ENCODE measurements around the gene B3GNT8.

Gene B3GNT8

DNA sequence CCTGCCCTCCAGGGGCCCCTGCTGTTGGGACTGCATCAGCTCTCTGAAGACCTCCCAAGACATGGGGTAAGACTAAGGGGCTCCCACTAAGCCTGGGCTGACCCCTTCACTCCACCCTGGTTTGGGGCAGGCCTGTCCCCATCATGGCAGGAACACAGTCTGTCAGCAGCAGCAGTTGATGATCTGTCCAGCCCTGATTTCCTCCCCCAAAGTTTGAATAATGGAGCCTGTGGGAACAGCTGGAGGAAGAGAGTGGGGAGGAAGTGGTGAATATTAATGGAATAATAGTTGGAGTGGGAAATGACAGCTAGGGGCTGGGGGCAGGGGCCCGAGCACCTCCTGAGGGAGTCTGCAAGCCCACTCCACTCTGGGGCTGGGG is 1.3 kb upstream of the B3GNT8 start:
- H3K27ac ChIP-seq (ENCODE audit: low read length) = no peak overlapping the region

GRCh38 chr19:41427647-41428480 is 690 bp upstream of the B3GNT8 start:
- Histone ChIP-seq H3K4me2 (ENCODE audit: low read length) (no peak overlapping the region), H2AFZ (ENCODE audit: low read depth, low read length) (no peak overlapping the region), H4K20me1 (ENCODE audit: insufficient read depth, low read length) (no peaks in the 10 kb centered on the region), H3K27me3 (ENCODE audit: low read depth, low read length) (no peaks in the 10 kb centered on the region), H3K4me1 (ENCODE audit: low read length) (no peaks in the 10 kb centered on the region), H3K4me3 (ENCODE audit: low read length) (no peak overlapping the region), H3K9me3 (ENCODE audit: insufficient read depth, low read length) (no peaks in the 10 kb centered on the region), H3K9ac (ENCODE audit: low read length) (no peak overlapping the region), H3K27ac (ENCODE audit: low read length) (no peak overlapping the region), H3K79me2 (ENCODE audit: low read length) (no peaks in the 10 kb centered on the region), H3K36me3 (replicated peaks; ENCODE audit: low read depth, low read length) (peaks cover 17% of the 10 kb centered on the region)
- no peak for TF ChIP-seq CTCF (IDR thresholded peaks at IDR 0.05; ENCODE audit: low read depth, low read length)
- TF ChIP-seq EZH2phosphoT487 (IDR thresholded peaks at IDR 0.05; ENCODE audit: low read depth) = no peak

More for the DNA sequence above, 1.3 kb upstream of the B3GNT8 start:
- no peak overlapping the region for H3K4me2 ChIP-seq (ENCODE audit: low read length)
- peaks cover 23% of the 10 kb centered on the region for H3K36me3 ChIP-seq (replicated peaks; ENCODE audit: low read depth, low read length)
- no peak overlapping the region for H3K9ac ChIP-seq (ENCODE audit: low read length)
- no peaks in the 10 kb centered on the region for H3K27me3 ChIP-seq (ENCODE audit: low read depth, low read length)
- TF ChIP-seq EZH2phosphoT487 (IDR thresholded peaks at IDR 0.05; ENCODE audit: low read depth) (no peak), CTCF (IDR thresholded peaks at IDR 0.05; ENCODE audit: low read depth, low read length) (no peak)
- no peaks in the 10 kb centered on the region for H3K4me1 ChIP-seq (ENCODE audit: low read length)
- H4K20me1 ChIP-seq (ENCODE audit: insufficient read depth, low read length) = no peaks in the 10 kb centered on the region
- H2AFZ ChIP-seq (ENCODE audit: low read depth, low read length) = no peak overlapping the region
- H3K9me3 ChIP-seq (ENCODE audit: insufficient read depth, low read length) = no peaks in the 10 kb centered on the region
- no peak overlapping the region for H3K4me3 ChIP-seq (ENCODE audit: low read length)
- no peaks in the 10 kb centered on the region for H3K79me2 ChIP-seq (ENCODE audit: low read length)

DNA sequence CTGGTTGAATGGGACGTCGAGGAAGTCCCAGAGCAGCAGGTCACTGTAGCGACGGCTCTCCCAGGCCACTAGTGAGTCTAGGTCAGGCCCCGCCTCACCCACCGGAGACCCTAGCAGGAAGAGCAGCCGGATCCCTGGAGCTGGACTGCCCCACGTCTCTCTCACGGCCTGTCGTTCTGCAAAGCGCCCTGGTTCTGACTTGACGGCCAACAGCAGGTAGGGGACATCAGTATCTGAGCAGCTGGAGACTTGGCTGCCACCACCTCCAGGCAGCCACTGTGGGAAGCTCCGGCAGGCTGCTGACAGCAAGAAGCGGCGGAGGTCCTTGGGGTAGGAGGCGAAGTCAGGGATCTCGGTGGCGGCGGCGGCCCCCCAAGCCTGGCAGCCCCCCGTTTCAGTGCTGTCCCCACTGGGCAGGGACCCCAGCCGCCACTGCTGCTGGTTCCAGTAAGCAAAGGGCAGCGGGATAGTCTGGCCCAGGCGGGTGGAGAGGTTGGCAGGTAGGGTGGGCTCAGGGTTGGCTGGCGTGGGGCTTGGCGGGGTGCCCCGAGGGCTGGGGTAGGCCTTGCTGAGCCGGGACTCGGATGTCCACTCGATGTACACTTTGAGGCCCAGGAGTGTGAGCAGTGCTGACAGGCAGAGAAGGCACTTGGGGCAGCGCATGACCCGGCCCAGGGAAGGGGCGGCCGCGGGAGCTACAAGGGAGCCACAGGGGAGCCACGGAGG is 895 bp downstream of the B3GNT8 start:
- no peaks in the 10 kb centered on the region for H4K20me1 ChIP-seq (ENCODE audit: insufficient read depth, low read length)
- H3K4me2 ChIP-seq (ENCODE audit: low read length) = no peak overlapping the region
- no peak for TF ChIP-seq EZH2phosphoT487 (IDR thresholded peaks at IDR 0.05; ENCODE audit: low read depth)
- TF ChIP-seq CTCF (IDR thresholded peaks at IDR 0.05; ENCODE audit: low read depth, low read length) = no peak
- H3K36me3 ChIP-seq (replicated peaks; ENCODE audit: low read depth, low read length) = peaks cover 7% of the 10 kb centered on the region
- no peaks in the 10 kb centered on the region for H3K9me3 ChIP-seq (ENCODE audit: insufficient read depth, low read length)
- H2AFZ ChIP-seq (ENCODE audit: low read depth, low read length) = no peak overlapping the region
- no peak overlapping the region for H3K27ac ChIP-seq (ENCODE audit: low read length)
- no peak overlapping the region for H3K9ac ChIP-seq (ENCODE audit: low read length)
- H3K4me1 ChIP-seq (ENCODE audit: low read length) = no peaks in the 10 kb centered on the region
- no peaks in the 10 kb centered on the region for H3K27me3 ChIP-seq (ENCODE audit: low read depth, low read length)
- no peak overlapping the region for H3K4me3 ChIP-seq (ENCODE audit: low read length)
- no peaks in the 10 kb centered on the region for H3K79me2 ChIP-seq (ENCODE audit: low read length)

All from OCI-LY3 (cell line).